GM23338 (cell line): ENCODE data around the gene CLDN8. TPM values are rescaled to one million over a fixed set of nuclear protein-coding genes. Genes with fewer than 3 reads are reported as not detected.

Experiments used
- ATAC-seq: fragments of 200-7000 bp; cut with Tn5 transposase; 3 replicates; pipeline ENCODE4 v1.9.1; 2020
- DNase-seq: peaks from one replicate; pipeline ENCODE4 v3.0.0-alpha.2; 2015; ENCODE audit warnings: low spot score
- H2AFZ ChIP-seq: fragments of 200-600 bp; sonication (generic); 2 replicates; pipeline ENCODE4 v1.8.0; 2016; ENCODE audit warnings: antibody characterized with exemption, mild to moderate bottlenecking, moderate library complexity
- H3F3A ChIP-seq: fragments of 200-600 bp; sonication (generic); replicated peaks from 2 replicates; pipeline ENCODE4 v1.8.0; 2017; ENCODE audit warnings: antibody characterized with exemption, mixed run types, low read depth
- H3K27ac ChIP-seq: fragments of 200-600 bp; sonication (generic); 2 replicates; pipeline ENCODE4 v1.6.1; 2016; ENCODE audit warnings: low read depth
- H3K27me3 ChIP-seq: fragments of 200-600 bp; sonication (generic); 2 replicates; pipeline ENCODE4 v1.8.0; 2016; ENCODE audit warnings: mild to moderate bottlenecking, mixed run types, moderate library complexity; ENCODE audit not compliant: insufficient read depth
- H3K36me3 ChIP-seq: fragments of 200-600 bp; sonication (generic); 2 replicates; pipeline ENCODE4 v1.8.0; 2016; ENCODE audit warnings: mild to moderate bottlenecking; ENCODE audit not compliant: insufficient read depth
- H3K4me1 ChIP-seq: fragments of 200-600 bp; sonication (generic); 2 replicates; pipeline ENCODE4 v1.8.0; 2016; ENCODE audit warnings: mild to moderate bottlenecking, moderate library complexity; ENCODE audit not compliant: insufficient read depth
- H3K4me2 ChIP-seq: fragments of 200-600 bp; sonication (generic); 2 replicates; pipeline ENCODE4 v1.7.1; 2017; ENCODE audit warnings: mixed run types
- H3K4me3 ChIP-seq: fragments of 200-600 bp; sonication (generic); 2 replicates; pipeline ENCODE4 v1.6.1; 2016; ENCODE audit warnings: mixed run types
- H3K79me2 ChIP-seq: fragments of 200-600 bp; sonication (generic); replicated peaks from 2 replicates; pipeline ENCODE4 v1.8.0; 2017; ENCODE audit warnings: mild to moderate bottlenecking; ENCODE audit not compliant: insufficient read depth
- H3K9me2 ChIP-seq: fragments of 200-600 bp; sonication (generic); 2 replicates; pipeline ENCODE4 v1.8.0; 2017; ENCODE audit not compliant: insufficient read depth
- H4K20me1 ChIP-seq: fragments of 200-600 bp; sonication (generic); replicated peaks from 2 replicates; pipeline ENCODE4 v1.8.0; 2017; ENCODE audit warnings: mild to moderate bottlenecking; ENCODE audit not compliant: insufficient read depth
- H3K27ac Mint-ChIP-seq: 2 replicates; pipeline ENCODE4 v1.8.0; 2020; ENCODE audit warnings: inconsistent platforms, mild to moderate bottlenecking, moderate library complexity, mixed read lengths
- H3K27me3 Mint-ChIP-seq: 3 replicates; pipeline ENCODE4 v1.8.0; 2022; ENCODE audit warnings: low read depth, mild to moderate bottlenecking, moderate library complexity, mixed read lengths, inconsistent platforms; ENCODE audit not compliant: insufficient read depth, poor library complexity
- H3K36me3 Mint-ChIP-seq: 3 replicates; pipeline ENCODE4 v1.8.0; 2021; ENCODE audit warnings: low read depth, mild to moderate bottlenecking, inconsistent platforms, moderate library complexity, mixed read lengths
- H3K4me1 Mint-ChIP-seq: 3 replicates; pipeline ENCODE4 v1.8.0; 2020; ENCODE audit warnings: mild to moderate bottlenecking, inconsistent platforms, mixed read lengths
- H3K4me3 Mint-ChIP-seq: 3 replicates; pipeline ENCODE4 v1.8.0; 2021; ENCODE audit warnings: moderate library complexity, mild to moderate bottlenecking, inconsistent platforms, mixed read lengths
- H3K9me3 Mint-ChIP-seq: 3 replicates; pipeline ENCODE4 v1.8.0; 2020; ENCODE audit warnings: moderate library complexity, mild to moderate bottlenecking, inconsistent platforms, mixed read lengths
- CREB1 ChIP-seq: fragments of 250-450 bp; sonication (Bioruptor Pico); IDR thresholded peaks from 2 replicates; pipeline ENCODE4 v1.5.0; 2020; ENCODE audit warnings: low read depth, mild to moderate bottlenecking, moderate library complexity
- EZH2 ChIP-seq: fragments of 200-600 bp; sonication (generic); IDR thresholded peaks from one replicate; pipeline ENCODE4 v1.8.0; 2017; ENCODE audit warnings: antibody characterized with exemption, mild to moderate bottlenecking, low read depth; ENCODE audit not compliant: unreplicated experiment
- EZH2phosphoT487 ChIP-seq: fragments of 200-600 bp; sonication (generic); IDR thresholded peaks from one replicate; pipeline ENCODE4 v1.8.1; 2018; ENCODE audit warnings: antibody characterized with exemption; ENCODE audit not compliant: unreplicated experiment
- JUNB ChIP-seq: IDR thresholded peaks from one replicate; pipeline ENCODE4 v1.6.1; 2016; ENCODE audit warnings: antibody characterized with exemption; ENCODE audit not compliant: unreplicated experiment
- NANOG ChIP-seq: IDR thresholded peaks from 2 replicates; pipeline ENCODE4 v1.6.1; 2016; ENCODE audit warnings: antibody characterized with exemption, borderline replicate concordance
- POLR2AphosphoS5 ChIP-seq: IDR thresholded peaks from 2 replicates; pipeline ENCODE4 v1.6.1; 2016; ENCODE audit warnings: antibody characterized with exemption, low read depth
- STAT1 ChIP-seq: IDR thresholded peaks from one replicate; pipeline ENCODE4 v1.6.1; 2016; ENCODE audit warnings: antibody characterized with exemption; ENCODE audit not compliant: unreplicated experiment
- ZNF114 ChIP-seq: fragments of 250-450 bp; sonication (Bioruptor Pico); IDR thresholded peaks from 2 replicates; pipeline ENCODE4 v1.5.0; 2020; ENCODE audit warnings: mild to moderate bottlenecking, moderate library complexity
- ZNF331 ChIP-seq: fragments of 250-450 bp; sonication (Bioruptor Pico); IDR thresholded peaks from 2 replicates; pipeline ENCODE4 v1.5.0; 2020; ENCODE audit warnings: low read depth, mild to moderate bottlenecking, moderate library complexity
- polyA plus RNA-seq: library from polyadenylated mRNA; unstranded; fragments of >200 nt; fragmentation: Nextera tagmentation; extraction: Ambion mirVana; gene quantifications from 2 replicates; pipeline ENCODE4 v1.2.1, GENCODE V29; 2016
- total RNA-seq: library from RNA; depleted of rRNA; stranded (reverse); fragments of >200 nt; shearing (Covaris generic); gene quantifications from 2 replicates; pipeline ENCODE4 v1.2.3, GENCODE V29; 2014
- TF ChIP-seq, protein P1 (sequence below), 2 experiments: fragments of 200-600 bp in 1 of 2; sonication (generic) in 1 of 2; conservative IDR thresholded peaks; 2 replicates each; pipeline versions ENCODE4 v1.5.1 to v1.6.1; 2016 to 2017; ENCODE audit warnings: antibody characterized with exemption in 2 of 2, low read depth in 2 of 2, mild to moderate bottlenecking in 2 of 2, moderate library complexity in 1 of 2
- TF ChIP-seq, protein P2 (sequence below): IDR thresholded peaks from one replicate; pipeline ENCODE4 v1.6.1; 2018; ENCODE audit warnings: antibody characterized with exemption; ENCODE audit not compliant: unreplicated experiment
- TF ChIP-seq, protein P3 (sequence below): fragments of 250-450 bp; sonication (Bioruptor Pico); IDR thresholded peaks from 2 replicates; pipeline ENCODE4 v1.5.0; 2020; ENCODE audit warnings: mild to moderate bottlenecking, moderate library complexity

The CLDN8 gene
- total and polyA plus RNA-seq, 2 experiments from 2014 or later: not detected

DNA sequence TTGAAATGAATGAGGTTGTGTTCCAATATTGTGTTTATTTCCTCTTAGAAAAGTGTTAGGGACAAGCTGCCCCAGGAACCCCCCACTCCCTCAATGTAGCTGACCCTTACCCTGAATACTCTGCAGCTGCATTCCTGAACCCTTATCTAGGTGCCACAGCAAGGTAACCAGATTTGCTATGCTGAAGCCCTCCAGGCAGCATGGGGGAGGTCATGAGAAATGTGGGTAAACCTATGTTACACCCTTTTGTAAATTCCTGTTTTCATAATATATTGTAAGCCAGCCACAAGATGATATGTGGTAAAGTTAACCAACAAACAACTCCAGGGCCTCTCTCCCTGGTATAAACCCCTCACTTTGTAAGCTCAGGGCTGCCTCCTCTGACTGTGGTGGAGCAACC, 27.8 kb upstream of the CLDN8 start:
- TF ChIP-seq CREB1 (CRISPR knock-in tag): no peak
- no peak for TF ChIP-seq STAT1
- no peak for TF ChIP-seq ZNF331
- TF ChIP-seq EZH2: no peak
- no peak for TF ChIP-seq ZNF114
- TF ChIP-seq, protein P1, sequence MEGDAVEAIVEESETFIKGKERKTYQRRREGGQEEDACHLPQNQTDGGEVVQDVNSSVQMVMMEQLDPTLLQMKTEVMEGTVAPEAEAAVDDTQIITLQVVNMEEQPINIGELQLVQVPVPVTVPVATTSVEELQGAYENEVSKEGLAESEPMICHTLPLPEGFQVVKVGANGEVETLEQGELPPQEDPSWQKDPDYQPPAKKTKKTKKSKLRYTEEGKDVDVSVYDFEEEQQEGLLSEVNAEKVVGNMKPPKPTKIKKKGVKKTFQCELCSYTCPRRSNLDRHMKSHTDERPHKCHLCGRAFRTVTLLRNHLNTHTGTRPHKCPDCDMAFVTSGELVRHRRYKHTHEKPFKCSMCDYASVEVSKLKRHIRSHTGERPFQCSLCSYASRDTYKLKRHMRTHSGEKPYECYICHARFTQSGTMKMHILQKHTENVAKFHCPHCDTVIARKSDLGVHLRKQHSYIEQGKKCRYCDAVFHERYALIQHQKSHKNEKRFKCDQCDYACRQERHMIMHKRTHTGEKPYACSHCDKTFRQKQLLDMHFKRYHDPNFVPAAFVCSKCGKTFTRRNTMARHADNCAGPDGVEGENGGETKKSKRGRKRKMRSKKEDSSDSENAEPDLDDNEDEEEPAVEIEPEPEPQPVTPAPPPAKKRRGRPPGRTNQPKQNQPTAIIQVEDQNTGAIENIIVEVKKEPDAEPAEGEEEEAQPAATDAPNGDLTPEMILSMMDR (conservative IDR thresholded peaks at IDR 0.05; ENCODE audit: low read depth in 2 of 2): no peak
- no peak for TF ChIP-seq EZH2phosphoT487
- TF ChIP-seq, protein P2, sequence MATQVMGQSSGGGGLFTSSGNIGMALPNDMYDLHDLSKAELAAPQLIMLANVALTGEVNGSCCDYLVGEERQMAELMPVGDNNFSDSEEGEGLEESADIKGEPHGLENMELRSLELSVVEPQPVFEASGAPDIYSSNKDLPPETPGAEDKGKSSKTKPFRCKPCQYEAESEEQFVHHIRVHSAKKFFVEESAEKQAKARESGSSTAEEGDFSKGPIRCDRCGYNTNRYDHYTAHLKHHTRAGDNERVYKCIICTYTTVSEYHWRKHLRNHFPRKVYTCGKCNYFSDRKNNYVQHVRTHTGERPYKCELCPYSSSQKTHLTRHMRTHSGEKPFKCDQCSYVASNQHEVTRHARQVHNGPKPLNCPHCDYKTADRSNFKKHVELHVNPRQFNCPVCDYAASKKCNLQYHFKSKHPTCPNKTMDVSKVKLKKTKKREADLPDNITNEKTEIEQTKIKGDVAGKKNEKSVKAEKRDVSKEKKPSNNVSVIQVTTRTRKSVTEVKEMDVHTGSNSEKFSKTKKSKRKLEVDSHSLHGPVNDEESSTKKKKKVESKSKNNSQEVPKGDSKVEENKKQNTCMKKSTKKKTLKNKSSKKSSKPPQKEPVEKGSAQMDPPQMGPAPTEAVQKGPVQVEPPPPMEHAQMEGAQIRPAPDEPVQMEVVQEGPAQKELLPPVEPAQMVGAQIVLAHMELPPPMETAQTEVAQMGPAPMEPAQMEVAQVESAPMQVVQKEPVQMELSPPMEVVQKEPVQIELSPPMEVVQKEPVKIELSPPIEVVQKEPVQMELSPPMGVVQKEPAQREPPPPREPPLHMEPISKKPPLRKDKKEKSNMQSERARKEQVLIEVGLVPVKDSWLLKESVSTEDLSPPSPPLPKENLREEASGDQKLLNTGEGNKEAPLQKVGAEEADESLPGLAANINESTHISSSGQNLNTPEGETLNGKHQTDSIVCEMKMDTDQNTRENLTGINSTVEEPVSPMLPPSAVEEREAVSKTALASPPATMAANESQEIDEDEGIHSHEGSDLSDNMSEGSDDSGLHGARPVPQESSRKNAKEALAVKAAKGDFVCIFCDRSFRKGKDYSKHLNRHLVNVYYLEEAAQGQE: no peak
- no peak for TF ChIP-seq POLR2AphosphoS5
- TF ChIP-seq, protein P3, sequence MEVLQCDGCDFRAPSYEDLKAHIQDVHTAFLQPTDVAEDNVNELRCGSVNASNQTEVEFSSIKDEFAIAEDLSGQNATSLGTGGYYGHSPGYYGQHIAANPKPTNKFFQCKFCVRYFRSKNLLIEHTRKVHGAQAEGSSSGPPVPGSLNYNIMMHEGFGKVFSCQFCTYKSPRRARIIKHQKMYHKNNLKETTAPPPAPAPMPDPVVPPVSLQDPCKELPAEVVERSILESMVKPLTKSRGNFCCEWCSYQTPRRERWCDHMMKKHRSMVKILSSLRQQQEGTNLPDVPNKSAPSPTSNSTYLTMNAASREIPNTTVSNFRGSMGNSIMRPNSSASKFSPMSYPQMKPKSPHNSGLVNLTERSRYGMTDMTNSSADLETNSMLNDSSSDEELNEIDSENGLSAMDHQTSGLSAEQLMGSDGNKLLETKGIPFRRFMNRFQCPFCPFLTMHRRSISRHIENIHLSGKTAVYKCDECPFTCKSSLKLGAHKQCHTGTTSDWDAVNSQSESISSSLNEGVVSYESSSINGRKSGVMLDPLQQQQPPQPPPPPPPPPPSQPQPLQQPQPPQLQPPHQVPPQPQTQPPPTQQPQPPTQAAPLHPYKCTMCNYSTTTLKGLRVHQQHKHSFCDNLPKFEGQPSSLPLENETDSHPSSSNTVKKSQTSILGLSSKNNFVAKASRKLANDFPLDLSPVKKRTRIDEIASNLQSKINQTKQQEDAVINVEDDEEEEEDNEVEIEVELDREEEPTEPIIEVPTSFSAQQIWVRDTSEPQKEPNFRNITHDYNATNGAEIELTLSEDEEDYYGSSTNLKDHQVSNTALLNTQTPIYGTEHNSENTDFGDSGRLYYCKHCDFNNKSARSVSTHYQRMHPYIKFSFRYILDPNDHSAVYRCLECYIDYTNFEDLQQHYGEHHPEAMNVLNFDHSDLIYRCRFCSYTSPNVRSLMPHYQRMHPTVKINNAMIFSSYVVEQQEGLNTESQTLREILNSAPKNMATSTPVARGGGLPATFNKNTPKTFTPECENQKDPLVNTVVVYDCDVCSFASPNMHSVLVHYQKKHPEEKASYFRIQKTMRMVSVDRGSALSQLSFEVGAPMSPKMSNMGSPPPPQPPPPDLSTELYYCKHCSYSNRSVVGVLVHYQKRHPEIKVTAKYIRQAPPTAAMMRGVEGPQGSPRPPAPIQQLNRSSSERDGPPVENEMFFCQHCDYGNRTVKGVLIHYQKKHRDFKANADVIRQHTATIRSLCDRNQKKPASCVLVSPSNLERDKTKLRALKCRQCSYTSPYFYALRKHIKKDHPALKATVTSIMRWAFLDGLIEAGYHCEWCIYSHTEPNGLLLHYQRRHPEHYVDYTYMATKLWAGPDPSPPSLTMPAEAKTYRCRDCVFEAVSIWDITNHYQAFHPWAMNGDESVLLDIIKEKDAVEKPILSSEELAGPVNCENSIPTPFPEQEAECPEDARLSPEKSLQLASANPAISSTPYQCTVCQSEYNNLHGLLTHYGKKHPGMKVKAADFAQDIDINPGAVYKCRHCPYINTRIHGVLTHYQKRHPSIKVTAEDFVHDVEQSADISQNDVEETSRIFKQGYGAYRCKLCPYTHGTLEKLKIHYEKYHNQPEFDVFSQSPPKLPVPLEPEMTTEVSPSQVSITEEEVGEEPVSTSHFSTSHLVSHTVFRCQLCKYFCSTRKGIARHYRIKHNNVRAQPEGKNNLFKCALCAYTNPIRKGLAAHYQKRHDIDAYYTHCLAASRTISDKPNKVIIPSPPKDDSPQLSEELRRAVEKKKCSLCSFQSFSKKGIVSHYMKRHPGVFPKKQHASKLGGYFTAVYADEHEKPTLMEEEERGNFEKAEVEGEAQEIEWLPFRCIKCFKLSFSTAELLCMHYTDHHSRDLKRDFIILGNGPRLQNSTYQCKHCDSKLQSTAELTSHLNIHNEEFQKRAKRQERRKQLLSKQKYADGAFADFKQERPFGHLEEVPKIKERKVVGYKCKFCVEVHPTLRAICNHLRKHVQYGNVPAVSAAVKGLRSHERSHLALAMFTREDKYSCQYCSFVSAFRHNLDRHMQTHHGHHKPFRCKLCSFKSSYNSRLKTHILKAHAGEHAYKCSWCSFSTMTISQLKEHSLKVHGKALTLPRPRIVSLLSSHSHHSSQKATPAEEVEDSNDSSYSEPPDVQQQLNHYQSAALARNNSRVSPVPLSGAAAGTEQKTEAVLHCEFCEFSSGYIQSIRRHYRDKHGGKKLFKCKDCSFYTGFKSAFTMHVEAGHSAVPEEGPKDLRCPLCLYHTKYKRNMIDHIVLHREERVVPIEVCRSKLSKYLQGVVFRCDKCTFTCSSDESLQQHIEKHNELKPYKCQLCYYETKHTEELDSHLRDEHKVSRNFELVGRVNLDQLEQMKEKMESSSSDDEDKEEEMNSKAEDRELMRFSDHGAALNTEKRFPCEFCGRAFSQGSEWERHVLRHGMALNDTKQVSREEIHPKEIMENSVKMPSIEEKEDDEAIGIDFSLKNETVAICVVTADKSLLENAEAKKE (CRISPR knock-in tag): no peak
- no peak for TF ChIP-seq NANOG
- TF ChIP-seq JUNB: no peak
- Mint-ChIP-seq H3K4me1 (no peaks in the 10 kb centered on the region), H3K36me3 (no peaks in the 10 kb centered on the region), H3K4me3 (no peak overlapping the region), H3K27me3 (no peaks in the 10 kb centered on the region), H3K9me3 (no peaks in the 10 kb centered on the region), H3K27ac (no peak overlapping the region)
- Histone ChIP-seq H2AFZ (0 out of 2 replicates have a peak overlapping the region, but pooled peaks have one; percentile 57), H3K9me2 (no peaks in the 10 kb centered on the region), H3K79me2 (no peaks in the 10 kb centered on the region), H3K4me1 (no peaks in the 10 kb centered on the region), H4K20me1 (no peaks in the 10 kb centered on the region), H3K4me3 (no peak overlapping the region), H3K36me3 (no peaks in the 10 kb centered on the region), H3F3A (no peaks in the 10 kb centered on the region), H3K27ac (no peak overlapping the region), H3K27me3 (no peaks in the 10 kb centered on the region), H3K4me2 (no peak overlapping the region)
- DNase-seq (no peak), ATAC-seq (no peak)
